LNCAP (cell line): ENCODE data around the gene BRD7.

Source experiments
- TF ChIP-seq, protein P1 (sequence below): fragments of 450-650 bp; IDR thresholded peaks from 2 replicates; pipeline ENCODE4 v1.5.1; 2017; ENCODE audit warnings: mild to moderate bottlenecking

Gene BRD7

GRCh38 chr16:50395763-50396710, 27.2 kb upstream of the BRD7 start:
- TF ChIP-seq, protein P1, sequence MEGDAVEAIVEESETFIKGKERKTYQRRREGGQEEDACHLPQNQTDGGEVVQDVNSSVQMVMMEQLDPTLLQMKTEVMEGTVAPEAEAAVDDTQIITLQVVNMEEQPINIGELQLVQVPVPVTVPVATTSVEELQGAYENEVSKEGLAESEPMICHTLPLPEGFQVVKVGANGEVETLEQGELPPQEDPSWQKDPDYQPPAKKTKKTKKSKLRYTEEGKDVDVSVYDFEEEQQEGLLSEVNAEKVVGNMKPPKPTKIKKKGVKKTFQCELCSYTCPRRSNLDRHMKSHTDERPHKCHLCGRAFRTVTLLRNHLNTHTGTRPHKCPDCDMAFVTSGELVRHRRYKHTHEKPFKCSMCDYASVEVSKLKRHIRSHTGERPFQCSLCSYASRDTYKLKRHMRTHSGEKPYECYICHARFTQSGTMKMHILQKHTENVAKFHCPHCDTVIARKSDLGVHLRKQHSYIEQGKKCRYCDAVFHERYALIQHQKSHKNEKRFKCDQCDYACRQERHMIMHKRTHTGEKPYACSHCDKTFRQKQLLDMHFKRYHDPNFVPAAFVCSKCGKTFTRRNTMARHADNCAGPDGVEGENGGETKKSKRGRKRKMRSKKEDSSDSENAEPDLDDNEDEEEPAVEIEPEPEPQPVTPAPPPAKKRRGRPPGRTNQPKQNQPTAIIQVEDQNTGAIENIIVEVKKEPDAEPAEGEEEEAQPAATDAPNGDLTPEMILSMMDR = no peak

- TF ChIP-seq, protein P1 = no peak
Observed at GRCh38 chr16:50393858-50394802, 25.3 kb upstream of the BRD7 start.

DNA sequence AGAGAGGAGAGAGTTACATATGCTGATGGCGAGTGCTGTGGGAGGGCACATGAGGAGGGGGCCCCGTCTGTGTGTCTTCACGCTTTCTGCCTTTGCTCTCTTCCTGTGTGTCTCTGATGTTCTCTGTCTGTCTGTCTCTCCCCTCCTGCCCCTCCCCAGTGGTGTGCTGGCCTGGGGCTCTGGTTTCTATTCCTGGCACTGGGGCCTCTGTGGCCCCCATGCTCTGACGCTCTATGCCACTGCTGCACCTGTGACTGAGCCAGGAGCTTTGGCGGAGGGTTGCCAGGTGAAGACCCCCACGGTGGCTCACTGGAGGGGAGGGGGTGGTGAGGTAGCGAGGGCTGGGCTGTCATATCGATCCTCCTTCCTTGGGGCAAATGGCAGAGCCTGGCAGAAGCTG, 24.6 kb upstream of the BRD7 start:
- TF ChIP-seq, protein P1 = no peak

DNA sequence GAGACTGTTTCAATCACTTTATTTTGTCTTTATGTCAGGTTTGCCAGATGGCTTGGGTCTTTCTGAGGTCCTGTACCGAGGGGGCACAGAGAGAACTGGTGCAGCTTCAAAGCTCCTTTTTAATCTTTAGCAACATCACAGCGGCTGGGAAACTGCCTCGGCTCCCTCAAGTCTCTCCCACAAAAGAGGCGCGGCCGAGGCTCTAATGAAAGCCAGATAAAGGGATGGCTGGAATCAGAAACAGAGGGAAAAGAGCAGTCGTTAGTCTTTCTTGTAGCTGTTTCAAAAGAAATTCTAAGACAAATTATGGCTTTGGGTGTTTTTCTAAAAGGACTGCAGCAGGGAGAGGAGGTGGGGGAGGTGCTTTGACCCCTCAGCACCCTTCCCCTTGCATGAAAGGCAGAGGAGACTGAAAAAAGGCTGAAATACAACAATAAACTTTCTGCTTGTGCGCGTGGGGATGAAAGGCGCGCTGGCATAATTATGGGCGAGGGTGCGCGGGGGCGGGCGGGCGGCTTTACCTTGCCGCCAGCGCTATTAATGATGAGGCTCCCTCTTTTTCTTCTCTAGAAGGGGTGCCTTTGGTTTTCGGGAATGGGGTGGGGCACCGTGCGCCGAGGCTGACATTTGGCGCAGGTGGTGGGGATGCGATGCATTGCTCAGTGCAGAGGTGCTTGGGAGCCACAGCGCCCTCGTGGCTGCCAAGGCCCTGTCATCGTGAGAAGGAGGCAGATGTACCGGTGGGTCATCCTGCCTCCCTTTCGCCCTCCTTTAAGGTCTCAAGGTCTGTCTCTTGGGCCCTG, 22.3 kb upstream of the BRD7 start:
- TF ChIP-seq, protein P1 = no peak

- TF ChIP-seq, protein P1 = no peak
Observed at GRCh38 chr16:50390371-50390771, 21.6 kb upstream of the BRD7 start.

- TF ChIP-seq, protein P1 = no peak
Observed at GRCh38 chr16:50389900-50390299, 21.1 kb upstream of the BRD7 start.

DNA sequence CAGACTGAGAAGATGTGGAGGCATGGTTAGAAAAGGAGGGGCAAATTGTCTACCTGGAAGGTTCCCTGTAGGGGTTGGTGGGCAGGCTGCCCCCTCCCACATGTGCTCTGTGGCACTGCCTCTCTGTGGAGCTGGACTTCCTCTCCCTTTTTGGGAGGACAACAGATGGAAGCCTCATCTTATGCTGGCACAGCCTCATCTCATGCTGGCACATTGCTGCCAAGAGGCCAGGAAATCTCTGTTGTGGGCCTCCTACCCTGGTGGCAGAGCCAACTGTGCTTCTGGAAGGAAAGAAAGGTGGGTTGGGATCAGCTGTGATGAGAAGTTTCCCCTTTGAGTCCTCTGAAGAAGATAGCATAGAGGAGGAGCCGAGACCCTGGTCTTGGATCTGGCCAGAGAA, 19.7 kb upstream of the BRD7 start:
- TF ChIP-seq, protein P1 = no peak
